ENCODE measurements around the gene TRIM16. TPM values are rescaled to one million over a fixed set of nuclear protein-coding genes. Genes with fewer than 3 reads are reported as not detected.
"Not testable (repeated sequence)": the region's sequence is repeated elsewhere in the genome, so short reads cannot be mapped to it uniquely, and the experiment has no call there.

Gene TRIM16
- total RNA-seq, 3 donors from 2014 or later (not counting 1 experiment from before 2014, with no cell fraction given), result 2.4 to 4.7 (median 3.8) TPM

- Mint-ChIP-seq H3K4me1 (peaks cover 0 to 4% of the 10 kb centered on the region in 2 donors), H3K4me3 (no peak overlapping the region), H3K27ac (no peak overlapping the region), H3K36me3 (no peaks in the 10 kb centered on the region), H3K27me3 (ENCODE audit: low read depth in 2 of 2) (no peaks in the 10 kb centered on the region), H3K9me3 (no peaks in the 10 kb centered on the region)
- H3K36me3 ChIP-seq (ENCODE audit: control insufficient read depth, insufficient read depth, low read length), result no peaks in the 10 kb centered on the region
- no peak overlapping the region for H3K27ac ChIP-seq (ENCODE audit: low read length)
- no peak for DNase-seq
- no peak for ATAC-seq
- H3K4me3 ChIP-seq (ENCODE audit: low read length), result no peak overlapping the region
- H3K9me3 ChIP-seq (ENCODE audit: control insufficient read depth, insufficient read depth, low read length), result no peaks in the 10 kb centered on the region
- no peaks in the 10 kb centered on the region for H3K4me1 ChIP-seq (ENCODE audit: control insufficient read depth, insufficient read depth, low read length)
- TF ChIP-seq CTCF (IDR thresholded peaks at IDR 0.05), result no peak
- H3K27me3 ChIP-seq (ENCODE audit: control insufficient read depth, insufficient read depth, low read length), result no peaks in the 10 kb centered on the region
- intact Hi-C loops (cut with micrococcal nuclease), result no loop called here
These were observed 26.2 kb downstream of the TRIM16 start for GRCh38 chr17:15657868-15658267.

- Mint-ChIP-seq H3K27ac (no peak overlapping the region), H3K4me3 (no peak overlapping the region), H3K9me3 (no peaks in the 10 kb centered on the region), H3K27me3 (ENCODE audit: low read depth in 2 of 2) (no peaks in the 10 kb centered on the region), H3K36me3 (no peaks in the 10 kb centered on the region), H3K4me1 (peaks cover 7% of the 10 kb centered on the region in 2 donors)
- intact Hi-C loops (cut with micrococcal nuclease), result no loop called here
- H3K4me1 ChIP-seq (ENCODE audit: control insufficient read depth, insufficient read depth, low read length), result peaks cover 7% of the 10 kb centered on the region
- no peak overlapping the region for H3K4me3 ChIP-seq (ENCODE audit: low read length)
- H3K9me3 ChIP-seq (ENCODE audit: control insufficient read depth, insufficient read depth, low read length), result no peaks in the 10 kb centered on the region
- no peak for DNase-seq
- 65% methylated on average over 2 of the region's 3 CpGs for WGBS (ENCODE audit: insufficient coverage)
- no peak for TF ChIP-seq CTCF (IDR thresholded peaks at IDR 0.05)
- H3K36me3 ChIP-seq (ENCODE audit: control insufficient read depth, insufficient read depth, low read length), result no peaks in the 10 kb centered on the region
- H3K27me3 ChIP-seq (ENCODE audit: control insufficient read depth, insufficient read depth, low read length), result no peaks in the 10 kb centered on the region
- no peak overlapping the region for H3K27ac ChIP-seq (ENCODE audit: low read length)
- no peak for ATAC-seq
These were observed 29.1 kb downstream of the TRIM16 start for GRCh38 chr17:15654886-15655561.

- H3K9me3 Mint-ChIP-seq; H3K4me3 ChIP-seq (ENCODE audit: low read length); DNase-seq; H3K27ac Mint-ChIP-seq; H3K4me3 Mint-ChIP-seq; H3K27me3 Mint-ChIP-seq (ENCODE audit: low read depth in 2 of 2); H3K27ac ChIP-seq (ENCODE audit: low read length); H3K4me1 ChIP-seq (ENCODE audit: control insufficient read depth, insufficient read depth, low read length); H3K36me3 Mint-ChIP-seq; H3K36me3 ChIP-seq (ENCODE audit: control insufficient read depth, insufficient read depth, low read length); ATAC-seq; H3K27me3 ChIP-seq (ENCODE audit: control insufficient read depth, insufficient read depth, low read length); H3K4me1 Mint-ChIP-seq; H3K9me3 ChIP-seq (ENCODE audit: control insufficient read depth, insufficient read depth, low read length); intact Hi-C loops (cut with micrococcal nuclease): not testable (repeated sequence)
- 91% methylated on average over 3 of the region's 3 CpGs for WGBS (ENCODE audit: insufficient coverage)
These were observed 29.7 kb downstream of the TRIM16 start for GRCh38 chr17:15654401-15654800.

GRCh38 chr17:15652960-15653359 is 31.2 kb downstream of the TRIM16 start:
- Mint-ChIP-seq H3K4me3 (no peak overlapping the region), H3K9me3 (no peaks in the 10 kb centered on the region), H3K4me1 (peaks cover 7% of the 10 kb centered on the region in 2 donors), H3K36me3 (no peaks in the 10 kb centered on the region), H3K27me3 (ENCODE audit: low read depth in 2 of 2) (no peaks in the 10 kb centered on the region), H3K27ac (no peak overlapping the region)
- Histone ChIP-seq H3K27ac (ENCODE audit: low read length) (no peak overlapping the region), H3K9me3 (ENCODE audit: control insufficient read depth, insufficient read depth, low read length) (no peaks in the 10 kb centered on the region), H3K4me3 (ENCODE audit: low read length) (no peak overlapping the region), H3K36me3 (ENCODE audit: control insufficient read depth, insufficient read depth, low read length) (no peaks in the 10 kb centered on the region), H3K27me3 (ENCODE audit: control insufficient read depth, insufficient read depth, low read length) (no peaks in the 10 kb centered on the region), H3K4me1 (ENCODE audit: control insufficient read depth, insufficient read depth, low read length) (peaks cover 7% of the 10 kb centered on the region)
- TF ChIP-seq CTCF (IDR thresholded peaks at IDR 0.05), result no peak
- DNase-seq (no peak), ATAC-seq (no peak)
- 88% methylated on average over 6 of the region's 6 CpGs for WGBS (ENCODE audit: insufficient coverage)
- intact Hi-C loops (cut with micrococcal nuclease), result no loop called here
